Natural killer cell (primary cell): ENCODE data around the gene RCN2. TPM values are rescaled to one million over a fixed set of nuclear protein-coding genes. Genes with fewer than 3 reads are reported as not detected.
"Not testable (repeated sequence)": the region's sequence is repeated elsewhere in the genome, so short reads cannot be mapped to it uniquely, and the experiment has no call there.

ENCODE experiments used
- ATAC-seq, 3 donors: fragments of 150-1000 bp in 2 of 3; fragments of 200-7000 bp in 1 of 3; cut with Tn5 transposase; 1 replicate in 1 of 3; 2 replicates in 2 of 3; pipeline ENCODE4 v1.10.0; 2021; ENCODE audit warnings: mild to moderate bottlenecking in 2 of 3, moderate library complexity in 2 of 3
- DNase-seq, 2 donors: peaks; one replicate each; pipeline versions ENCODE4 v3.0.0 to v3.0.0-alpha.2; 2013 to 2021; ENCODE audit warnings: mixed read lengths in 1 of 2
- H3K27ac ChIP-seq: one replicate; pipeline ENCODE4 v1.5.1; 2013; ENCODE audit warnings: mild to moderate bottlenecking, low read length
- H3K27me3 ChIP-seq: one replicate; pipeline ENCODE4 v1.6.1; 2013; ENCODE audit warnings: low read length; ENCODE audit not compliant: control insufficient read depth, insufficient read depth
- H3K36me3 ChIP-seq: one replicate; pipeline ENCODE4 v1.6.1; 2013; ENCODE audit warnings: low read length; ENCODE audit not compliant: control insufficient read depth, insufficient read depth
- H3K4me1 ChIP-seq: one replicate; pipeline ENCODE4 v1.6.1; 2013; ENCODE audit warnings: low read length; ENCODE audit not compliant: control insufficient read depth, insufficient read depth
- H3K4me3 ChIP-seq: one replicate; pipeline ENCODE4 v1.5.1; 2013; ENCODE audit warnings: low read length
- H3K9me3 ChIP-seq: one replicate; pipeline ENCODE4 v1.6.1; 2013; ENCODE audit warnings: low read length; ENCODE audit not compliant: control insufficient read depth, insufficient read depth
- H3K27ac Mint-ChIP-seq, 2 donors: one replicate each; pipeline ENCODE4 v1.8.0; 2022; ENCODE audit warnings: mild to moderate bottlenecking in 2 of 2, mixed read lengths in 2 of 2, moderate library complexity in 1 of 2
- H3K27me3 Mint-ChIP-seq, 2 donors: one replicate each; pipeline ENCODE4 v1.8.0; 2022; ENCODE audit warnings: low read depth in 2 of 2, mixed read lengths in 2 of 2
- H3K36me3 Mint-ChIP-seq: one replicate; pipeline ENCODE4 v1.8.0; 2022; ENCODE audit warnings: mixed read lengths
- H3K4me1 Mint-ChIP-seq, 2 donors: one replicate each; pipeline ENCODE4 v1.8.0; 2022; ENCODE audit warnings: mixed read lengths in 2 of 2
- H3K4me3 Mint-ChIP-seq: one replicate; pipeline ENCODE4 v1.8.0; 2022; ENCODE audit warnings: mild to moderate bottlenecking, moderate library complexity, mixed read lengths
- H3K9me3 Mint-ChIP-seq, 2 donors: one replicate each; pipeline ENCODE4 v1.8.0; 2022; ENCODE audit warnings: mixed read lengths in 2 of 2
- WGBS: methylation state at CpG from one replicate; pipeline ENCODE4 v1.1.7; 2013; ENCODE audit warnings: missing lambda C conversion rate; ENCODE audit not compliant: insufficient coverage; 5-methylcytosine and 5-hydroxymethylcytosine counted together
- intact Hi-C: fragments of 100-400 bp; cut with micrococcal nuclease; formaldehyde crosslinking; loops from one replicate; pipeline ENCODE4 v1.14.2; 2022
- total RNA-seq, 4 donors: library from RNA; stranded (reverse); fragments of 120-200 nt in 1 of 4; gene quantifications; one replicate each; pipeline versions ENCODE4 v1.2.3 to v1.2.4, GENCODE V29; 2013 to 2022
- TF ChIP-seq, protein P1 (sequence below): fragments of 200-600 bp; IDR thresholded peaks from one replicate; pipeline ENCODE4 v1.8.0; 2022; ENCODE audit warnings: antibody characterized with exemption

Gene RCN2, protein sequence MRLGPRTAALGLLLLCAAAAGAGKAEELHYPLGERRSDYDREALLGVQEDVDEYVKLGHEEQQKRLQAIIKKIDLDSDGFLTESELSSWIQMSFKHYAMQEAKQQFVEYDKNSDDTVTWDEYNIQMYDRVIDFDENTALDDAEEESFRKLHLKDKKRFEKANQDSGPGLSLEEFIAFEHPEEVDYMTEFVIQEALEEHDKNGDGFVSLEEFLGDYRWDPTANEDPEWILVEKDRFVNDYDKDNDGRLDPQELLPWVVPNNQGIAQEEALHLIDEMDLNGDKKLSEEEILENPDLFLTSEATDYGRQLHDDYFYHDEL
- 10 to 100 TPM; 24.1 to 30.0 (median 25.0) TPM for total RNA-seq
- total RNA-seq (2013), result 37.0 TPM

DNA sequence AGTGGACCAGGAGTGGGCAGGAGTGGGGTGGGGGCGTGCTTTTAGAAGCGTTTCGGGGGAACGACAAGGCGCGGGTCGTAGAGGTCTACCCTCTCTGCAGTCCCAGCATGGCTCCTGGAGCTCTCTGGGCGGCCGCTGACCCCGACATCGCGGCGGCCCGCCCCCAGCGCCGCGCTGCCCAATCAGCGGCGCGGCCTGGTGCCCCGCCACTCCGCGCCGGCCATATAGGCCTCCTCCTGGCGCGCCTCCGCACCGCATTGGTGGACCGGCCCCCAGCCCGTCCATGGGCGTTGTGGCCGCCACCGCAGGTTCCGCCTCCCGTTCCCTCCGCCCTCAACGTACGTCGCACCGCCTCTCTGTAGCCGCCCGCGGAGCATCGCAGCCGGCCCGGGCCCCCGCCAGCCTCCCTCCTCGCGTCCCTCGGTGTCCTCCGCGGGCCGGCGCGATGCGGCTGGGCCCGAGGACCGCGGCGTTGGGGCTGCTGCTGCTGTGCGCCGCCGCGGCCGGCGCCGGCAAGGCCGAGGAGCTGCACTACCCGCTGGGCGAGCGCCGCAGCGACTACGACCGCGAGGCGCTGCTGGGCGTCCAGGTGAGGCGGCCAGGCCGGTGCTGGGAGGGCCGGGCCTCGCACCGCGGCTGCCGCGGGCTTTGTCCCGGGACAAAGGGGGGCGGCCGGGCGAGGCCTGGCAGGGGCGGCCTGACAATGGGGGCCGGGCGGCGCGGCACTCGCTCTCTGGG, at the start of gene RCN2:
Gene RCN2 (plus strand): TSS at position 353 of the 738 bp plus-strand sequence. CDS start 93 bp downstream, at position 446.
- under 1% methylated on average over 96 of the region's 96 CpGs for WGBS
- Mint-ChIP-seq H3K9me3 (no peaks in the 10 kb centered on the region), H3K4me1 (peaks cover 20 to 29% of the 10 kb centered on the region in 2 donors), H3K4me3 (peak within 1 kb of the TSS; percentile 91), H3K36me3 (peaks cover 6% of the 10 kb centered on the region), H3K27ac (peak within 1 kb of the TSS; percentile 86), H3K27me3 (peaks cover 0 to 1% of the 10 kb centered on the region in 2 donors)
- ATAC-seq (peak; percentile 96 to 100 (median 98)), DNase-seq (peak; percentile 96 to 97)
- peak within 1 kb of the TSS; percentile 62 for H3K4me3 ChIP-seq
- no peaks in the 10 kb centered on the region for H3K27me3 ChIP-seq
- peak within 1 kb of the TSS; percentile 72 for H3K27ac ChIP-seq
- TF ChIP-seq, protein P1, sequence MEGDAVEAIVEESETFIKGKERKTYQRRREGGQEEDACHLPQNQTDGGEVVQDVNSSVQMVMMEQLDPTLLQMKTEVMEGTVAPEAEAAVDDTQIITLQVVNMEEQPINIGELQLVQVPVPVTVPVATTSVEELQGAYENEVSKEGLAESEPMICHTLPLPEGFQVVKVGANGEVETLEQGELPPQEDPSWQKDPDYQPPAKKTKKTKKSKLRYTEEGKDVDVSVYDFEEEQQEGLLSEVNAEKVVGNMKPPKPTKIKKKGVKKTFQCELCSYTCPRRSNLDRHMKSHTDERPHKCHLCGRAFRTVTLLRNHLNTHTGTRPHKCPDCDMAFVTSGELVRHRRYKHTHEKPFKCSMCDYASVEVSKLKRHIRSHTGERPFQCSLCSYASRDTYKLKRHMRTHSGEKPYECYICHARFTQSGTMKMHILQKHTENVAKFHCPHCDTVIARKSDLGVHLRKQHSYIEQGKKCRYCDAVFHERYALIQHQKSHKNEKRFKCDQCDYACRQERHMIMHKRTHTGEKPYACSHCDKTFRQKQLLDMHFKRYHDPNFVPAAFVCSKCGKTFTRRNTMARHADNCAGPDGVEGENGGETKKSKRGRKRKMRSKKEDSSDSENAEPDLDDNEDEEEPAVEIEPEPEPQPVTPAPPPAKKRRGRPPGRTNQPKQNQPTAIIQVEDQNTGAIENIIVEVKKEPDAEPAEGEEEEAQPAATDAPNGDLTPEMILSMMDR, result no peak
- intact Hi-C loops, result loop anchor here (1.0 to 5.0 kb wide), 3 partner anchors 26 to 139 kb away; partner anchors contain the start of genes SCAPER and TSPAN3
- peaks cover 21% of the 10 kb centered on the region for H3K36me3 ChIP-seq
- H3K9me3 ChIP-seq, result no peaks in the 10 kb centered on the region
- H3K4me1 ChIP-seq, result peaks cover 5% of the 10 kb centered on the region

DNA sequence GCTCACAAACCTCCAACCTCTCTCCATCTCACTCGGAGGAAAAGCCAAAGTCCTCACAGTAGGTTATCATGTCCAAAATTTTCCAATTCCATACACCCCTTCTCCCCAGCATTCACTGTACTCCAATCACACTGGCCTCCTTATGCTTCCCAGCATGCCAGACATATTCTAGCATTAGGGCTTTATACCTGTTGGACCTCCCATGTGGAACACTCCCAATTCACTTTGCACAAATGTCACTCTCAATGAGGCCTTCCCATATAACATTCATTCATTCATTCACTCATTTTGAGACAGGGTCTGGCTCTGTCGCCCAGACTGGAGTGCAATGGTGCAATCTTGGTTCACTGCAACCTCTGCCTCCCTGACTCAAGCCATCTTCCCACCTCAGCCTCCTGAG, 46.3 kb upstream of the RCN2 start:
- Histone ChIP-seq H3K9me3 (no peaks in the 10 kb centered on the region), H3K27ac (no peak overlapping the region), H3K36me3 (peaks cover 12% of the 10 kb centered on the region), H3K4me1 (peaks cover 2% of the 10 kb centered on the region), H3K27me3 (no peaks in the 10 kb centered on the region), H3K4me3 (no peak overlapping the region)
- no peak overlapping the region for H3K4me3 Mint-ChIP-seq
- DNase-seq (no peak), ATAC-seq (no peak)
- intact Hi-C loops, result no loop called here
- H3K27ac Mint-ChIP-seq, result no peak overlapping the region
- no peaks in the 10 kb centered on the region for H3K27me3 Mint-ChIP-seq
- H3K4me1 Mint-ChIP-seq, result peaks cover 19 to 37% of the 10 kb centered on the region in 2 donors
- 95% methylated on average over 2 of the region's 2 CpGs for WGBS
- H3K9me3 Mint-ChIP-seq, result no peaks in the 10 kb centered on the region
- TF ChIP-seq, protein P1, result no peak
- peaks cover 17% of the 10 kb centered on the region for H3K36me3 Mint-ChIP-seq

DNA sequence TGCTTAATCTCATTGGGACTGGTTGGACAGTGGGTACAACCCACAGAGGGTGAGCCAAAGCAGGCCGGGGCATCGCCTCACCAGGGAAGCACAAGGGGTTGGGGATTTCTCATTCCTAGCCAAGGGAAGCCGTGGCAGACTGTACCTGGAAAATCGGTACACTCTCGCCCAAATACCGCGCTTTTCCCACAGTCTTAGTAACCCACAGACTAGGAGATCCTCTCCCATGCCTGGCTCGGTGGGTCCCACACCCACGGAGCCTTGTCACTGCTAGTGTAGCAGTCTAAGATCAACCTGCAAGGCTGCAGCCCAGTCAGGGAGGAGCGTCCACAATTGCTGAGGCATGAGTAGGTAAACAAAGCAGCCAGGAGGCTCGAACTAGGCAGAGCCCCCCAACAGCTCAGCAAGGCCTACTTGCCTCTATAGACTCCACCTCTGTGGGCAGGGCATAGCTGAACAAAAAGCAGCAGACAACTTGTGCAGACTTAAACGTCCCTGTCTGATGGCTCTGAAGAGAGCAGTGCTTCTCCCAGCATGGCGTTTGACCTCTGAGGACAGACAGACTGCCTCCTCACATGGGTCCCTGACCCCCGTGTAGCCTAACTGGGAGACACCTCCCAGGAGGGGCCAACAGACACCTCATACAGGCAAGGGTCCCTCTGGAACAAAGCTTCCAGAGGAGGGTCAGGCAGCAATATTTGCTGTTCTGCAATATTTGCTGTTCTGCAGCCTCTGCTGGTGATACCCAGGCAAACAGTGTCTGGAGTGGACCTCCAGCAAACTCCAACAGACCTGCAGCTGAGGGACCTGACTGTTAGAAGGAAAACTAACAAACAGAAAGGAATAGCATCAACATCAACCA, 44.0 kb upstream of the RCN2 start:
- H3K27ac ChIP-seq, H3K27me3 Mint-ChIP-seq, H3K27ac Mint-ChIP-seq, H3K9me3 ChIP-seq, H3K36me3 ChIP-seq, H3K27me3 ChIP-seq, H3K4me3 Mint-ChIP-seq, intact Hi-C loops, H3K4me3 ChIP-seq, ATAC-seq, H3K36me3 Mint-ChIP-seq, H3K9me3 Mint-ChIP-seq, DNase-seq, H3K4me1 ChIP-seq: not testable (repeated sequence)
- H3K4me1 Mint-ChIP-seq, result peaks cover 28 to 37% of the 10 kb centered on the region in 2 donors
- WGBS, result 96% methylated on average over 14 of the region's 14 CpGs

DNA sequence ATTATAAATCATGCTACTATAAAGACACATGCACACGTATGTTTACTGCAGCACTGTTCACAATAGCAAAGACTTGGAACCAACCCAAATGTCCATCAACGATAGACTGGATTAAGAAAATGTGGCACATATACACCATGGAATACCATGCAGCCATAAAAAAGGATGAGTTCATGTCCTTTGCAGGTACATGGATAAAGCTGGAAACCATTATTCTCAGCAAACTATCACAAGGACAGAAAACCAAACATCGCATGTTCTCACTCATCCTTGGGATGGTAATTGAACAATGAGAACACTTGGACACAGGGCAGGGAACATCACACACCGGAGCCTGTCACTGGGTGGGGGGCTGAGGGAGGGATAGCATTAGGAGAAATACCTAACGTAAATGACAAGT, 38.7 kb upstream of the RCN2 start:
- H3K27me3 Mint-ChIP-seq, H3K4me3 ChIP-seq, intact Hi-C loops, DNase-seq, H3K9me3 ChIP-seq, H3K27ac ChIP-seq, H3K27me3 ChIP-seq, H3K27ac Mint-ChIP-seq, H3K9me3 Mint-ChIP-seq, H3K4me3 Mint-ChIP-seq, H3K36me3 ChIP-seq, H3K4me1 ChIP-seq, ATAC-seq, H3K36me3 Mint-ChIP-seq: not testable (repeated sequence)
- 100% methylated on average over 3 of the region's 5 CpGs for WGBS
- peaks cover 29 to 39% of the 10 kb centered on the region in 2 donors for H3K4me1 Mint-ChIP-seq
